Esophagus squamous epithelium (tissue), 4 donors: ENCODE measurements around the gene PRPF8.

Experiments used
- POLR2A ChIP-seq, 4 donors: fragments of 450-650 bp; IDR thresholded peaks; one replicate each; pipeline ENCODE4 v1.6.1; 2017; ENCODE audit warnings: antibody characterized with exemption in 4 of 4, mild to moderate bottlenecking in 4 of 4, moderate library complexity in 3 of 4
- TF ChIP-seq, protein P1 (sequence below), 6 experiments: fragments of 450-650 bp in 4 of 6; fragments of 200-600 bp in 2 of 6; sonication (generic) in 2 of 6; IDR thresholded peaks; one replicate each; pipeline ENCODE4 v1.5.1; 2016 to 2019; ENCODE audit warnings: antibody characterized with exemption in 6 of 6, mild to moderate bottlenecking in 4 of 6, moderate library complexity in 4 of 6

DNA sequence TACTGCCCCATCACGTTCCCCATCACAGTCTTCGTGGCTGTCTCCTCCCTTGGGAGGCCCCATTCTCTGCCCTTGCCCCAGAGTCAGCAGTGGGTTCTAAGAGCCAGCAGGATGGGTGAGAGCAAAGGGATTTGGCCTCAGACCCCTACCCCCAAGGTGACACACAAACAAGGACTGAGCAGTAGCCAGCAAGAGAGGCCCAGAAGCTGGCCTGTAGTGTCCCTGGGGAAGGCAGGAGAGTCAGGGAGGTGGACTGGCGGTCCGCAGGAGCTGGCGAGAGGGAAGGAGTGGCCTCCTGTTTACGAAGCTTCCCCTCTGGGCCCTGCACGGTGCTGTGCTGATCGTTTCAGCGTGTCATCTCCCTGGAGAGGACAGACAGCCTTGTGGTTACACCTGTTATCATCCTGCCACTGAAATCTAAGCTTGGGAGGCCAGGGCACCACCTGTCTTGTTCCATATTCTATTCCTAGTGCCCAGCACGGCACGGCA, 48.2 kb upstream of the PRPF8 start:
- TF ChIP-seq, protein P1, sequence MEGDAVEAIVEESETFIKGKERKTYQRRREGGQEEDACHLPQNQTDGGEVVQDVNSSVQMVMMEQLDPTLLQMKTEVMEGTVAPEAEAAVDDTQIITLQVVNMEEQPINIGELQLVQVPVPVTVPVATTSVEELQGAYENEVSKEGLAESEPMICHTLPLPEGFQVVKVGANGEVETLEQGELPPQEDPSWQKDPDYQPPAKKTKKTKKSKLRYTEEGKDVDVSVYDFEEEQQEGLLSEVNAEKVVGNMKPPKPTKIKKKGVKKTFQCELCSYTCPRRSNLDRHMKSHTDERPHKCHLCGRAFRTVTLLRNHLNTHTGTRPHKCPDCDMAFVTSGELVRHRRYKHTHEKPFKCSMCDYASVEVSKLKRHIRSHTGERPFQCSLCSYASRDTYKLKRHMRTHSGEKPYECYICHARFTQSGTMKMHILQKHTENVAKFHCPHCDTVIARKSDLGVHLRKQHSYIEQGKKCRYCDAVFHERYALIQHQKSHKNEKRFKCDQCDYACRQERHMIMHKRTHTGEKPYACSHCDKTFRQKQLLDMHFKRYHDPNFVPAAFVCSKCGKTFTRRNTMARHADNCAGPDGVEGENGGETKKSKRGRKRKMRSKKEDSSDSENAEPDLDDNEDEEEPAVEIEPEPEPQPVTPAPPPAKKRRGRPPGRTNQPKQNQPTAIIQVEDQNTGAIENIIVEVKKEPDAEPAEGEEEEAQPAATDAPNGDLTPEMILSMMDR (IDR thresholded peaks at IDR 0.05) = no peak
- TF ChIP-seq POLR2A (IDR thresholded peaks at IDR 0.05) = no peak
